Adrenal gland (tissue), 19 donors: Measurements from ENCODE around the gene KCNJ18. TPM values are rescaled to one million over a fixed set of nuclear protein-coding genes. Genes with fewer than 3 reads are reported as not detected.
"Not testable (repeated sequence)": the region's sequence is repeated elsewhere in the genome, so short reads cannot be mapped to it uniquely, and the experiment has no call there.

Experiments
- DNase-seq, 7 donors: peaks; one replicate each; pipeline ENCODE4 v3.0.0-alpha.2; 2019 to 2020
- H3K27ac ChIP-seq, 5 donors: fragments of 200-600 bp; sonication (generic) in 4 of 5; 1 replicate in 3 of 5; 2 replicates in 2 of 5; pipeline versions ENCODE4 v1.5.1 to v1.8.0; 2016 to 2020; ENCODE audit warnings: mild to moderate bottlenecking in 1 of 5
- H3K27me3 ChIP-seq: fragments of 200-600 bp; 2 replicates; pipeline ENCODE4 v1.8.0; 2021
- H3K36me3 ChIP-seq, 2 donors: fragments of 200-600 bp; replicated peaks in 1 of 2; 1 replicate in 1 of 2; 2 replicates in 1 of 2; pipeline versions ENCODE4 v1.5.1 to v1.8.0; 2018 to 2022
- H3K4me1 ChIP-seq, 2 donors: fragments of 200-600 bp; replicated peaks in 1 of 2; 1 replicate in 1 of 2; 2 replicates in 1 of 2; pipeline versions ENCODE4 v1.5.1 to v1.8.0; 2018 to 2021
- H3K4me3 ChIP-seq, 4 donors: fragments of 200-600 bp; sonication (generic) in 3 of 4; one replicate each; pipeline ENCODE4 v1.5.1; 2016 to 2018
- H3K9me3 ChIP-seq, 3 donors: fragments of 200-600 bp; sonication (generic) in 1 of 3; replicated peaks in 1 of 3; 1 replicate in 2 of 3; 2 replicates in 1 of 3; pipeline versions ENCODE4 v1.5.1 to v1.8.0; 2016 to 2021
- WGBS, 4 donors: extraction: QIAGEN DNeasy Blood & Tissue Kit in 2 of 4; methylation state at CpG; one replicate each; pipeline versions ENCODE4 v1.1.5 to v1.1.7; 2013 to 2017; 5-methylcytosine and 5-hydroxymethylcytosine counted together
- intact Hi-C, 2 donors: fragments of 100-400 bp; cut with DNase I; formaldehyde crosslinking; loops; one replicate each; pipeline versions ENCODE4 v1.14.1 to v1.15.0; 2022 to 2023
- long read RNA-seq, 10 donors: library from polyadenylated mRNA in 3 of 10; unstranded in 2 of 10; stranded (forward) in 1 of 10; transcript quantifications; one replicate each; pipeline ENCODE4 v2.0.0 and lab custom pipeline, GENCODE V29; 2021 to 2026
- polyA plus RNA-seq, 3 donors: library from polyadenylated mRNA; stranded (reverse); fragments of 200-250 nt in 2 of 3; fragments of 350-450 nt in 1 of 3; fragmentation: Illumina TruSeq in 1 of 3; extraction: RNeasy Lipid Tissue Mini Kit (QIAGEN cat#74804) in 1 of 3; gene quantifications; one replicate each; pipeline ENCODE4 v1.2.3, GENCODE V29; 2013 to 2014
- total RNA-seq, 9 donors: library from RNA; depleted of rRNA in 4 of 9; stranded (reverse); fragments of >200 nt in 4 of 9; fragments of 120-200 nt in 1 of 9; fragmentation: NEBNext Ultra II Directional in 1 of 9; extraction: Animal tissue kit (Norgen Biotek cat#: 25700) in 1 of 9; gene quantifications; one replicate each; pipeline versions ENCODE4 v1.1.0 to v1.2.4, GENCODE V29; 2013 to 2023
- donor health status: healthy with polysubstance abuse.
- donor health status: Bipolar disorder and iron deficiency.
- donor health status: DM: yes; HTN: yes; CAD: no.
- donor health status: DM: no; HTN: no; CAD: no.
- donor health status: DM: no; HTN: no; CAD: no.
- donor health status: DM: yes; HTN: yes; CAD: no.

Gene KCNJ18
- total RNA-seq (not detected), polyA plus RNA-seq (not detected)
- long read RNA-seq, donor 1: 0 reads
- long read RNA-seq, donor 2: 0 reads
- long read RNA-seq, donor 3: 0 reads
- long read RNA-seq, donor 4: 0 reads
- long read RNA-seq, donor 5: 0 reads
- long read RNA-seq, donor 6: 0 reads
- long read RNA-seq, donor 7: 0 reads
- long read RNA-seq, donor 8: 0 reads
- long read RNA-seq, donor 9: 0 reads
- long read RNA-seq, donor 10: 0 reads

GRCh38 chr17:21691883-21692703 lies at the start of gene KCNJ18:
Gene KCNJ18, plus strand, starts transcription at chr17:21692523. Its CDS starts 10,264 bp downstream, at chr17:21702787.
- not testable (repeated sequence) for H3K4me3 ChIP-seq, H3K27me3 ChIP-seq, H3K9me3 ChIP-seq, H3K36me3 ChIP-seq, H3K27ac ChIP-seq, H3K4me1 ChIP-seq
- WGBS, 4 donors: 63 to 80% (median 73%) methylated on average over 3 to 17 of the region's 18 CpGs
- DNase-seq: peak in 1 of 7 donors; percentile 5
- intact Hi-C loops: loop anchor here in 1 of 2 donors (10.0 kb wide), 1 partner anchor 287 kb away; no protein-coding TSS in a partner anchor

- H3K9me3 ChIP-seq, H3K36me3 ChIP-seq, H3K4me3 ChIP-seq, H3K27ac ChIP-seq, H3K27me3 ChIP-seq, DNase-seq, intact Hi-C loops, H3K4me1 ChIP-seq: not testable (repeated sequence)
- 67 to 77% (median 71%) methylated on average over 5 to 6 of the region's 6 CpGs for WGBS, 4 donors
These were observed 44.2 kb upstream of the KCNJ18 start for GRCh38 chr17:21648125-21648524.

GRCh38 chr17:21650043-21650442 lies 42.3 kb upstream of the KCNJ18 start:
- DNase-seq: not testable (repeated sequence)

DNA sequence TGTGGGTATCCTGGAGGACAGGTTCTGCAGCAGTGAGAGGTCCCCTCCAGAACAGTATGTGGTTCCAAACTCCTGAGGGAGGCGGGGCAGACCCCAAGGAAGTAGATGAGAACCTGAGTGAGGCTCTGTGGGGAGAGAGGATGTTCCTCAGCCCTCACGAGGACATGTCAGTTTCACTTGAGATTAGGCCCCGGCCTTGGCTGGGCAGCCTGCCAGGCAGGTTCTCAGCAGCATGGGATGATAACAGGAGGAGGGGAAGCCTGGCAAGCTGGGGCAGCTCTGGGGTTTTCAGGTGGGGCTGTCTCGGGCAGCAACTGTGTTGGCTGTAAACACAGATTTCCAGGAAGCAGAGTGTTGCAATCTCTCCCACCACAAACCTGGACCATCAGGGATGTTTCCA lies 40.3 kb upstream of the KCNJ18 start:
- intact Hi-C loops, H3K4me3 ChIP-seq, H3K9me3 ChIP-seq, H3K4me1 ChIP-seq, H3K27me3 ChIP-seq, DNase-seq, H3K36me3 ChIP-seq, H3K27ac ChIP-seq: not testable (repeated sequence)
- 0 to 12% (median 12%) methylated on average over 2 to 3 of the region's 4 CpGs; no CpG with 5 or more reads in 1 of the 4 donors for WGBS, 4 donors

More at GRCh38 chr17:21650043-21650442, 42.3 kb upstream of the KCNJ18 start:
- H3K9me3 ChIP-seq, H3K27me3 ChIP-seq, H3K4me1 ChIP-seq, H3K27ac ChIP-seq, intact Hi-C loops, H3K36me3 ChIP-seq, H3K4me3 ChIP-seq: not testable (repeated sequence)
- 65 to 85% (median 75%) methylated on average over 1 of the region's 1 CpG for WGBS, 4 donors

DNA sequence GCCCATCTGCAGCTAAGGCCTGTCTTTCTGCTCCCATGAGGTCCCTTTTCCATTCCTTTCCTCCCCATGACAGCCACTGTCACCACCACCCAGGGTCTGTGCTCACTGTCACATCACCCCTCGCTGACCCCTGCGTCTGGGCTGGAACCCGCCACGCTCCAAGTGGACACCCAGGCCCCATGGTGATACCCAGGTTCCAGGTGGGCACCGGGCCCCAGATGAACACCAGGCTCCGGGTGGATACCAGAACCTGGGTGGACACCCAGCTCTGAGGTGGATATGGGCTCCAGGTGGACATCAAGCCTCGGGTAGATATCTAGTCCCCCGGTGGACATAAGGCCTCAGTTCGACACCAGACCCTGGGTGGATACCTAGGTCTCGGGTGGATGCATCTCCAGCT lies 39.1 kb upstream of the KCNJ18 start:
- H3K4me3 ChIP-seq, H3K36me3 ChIP-seq, H3K27me3 ChIP-seq, H3K9me3 ChIP-seq, DNase-seq, H3K27ac ChIP-seq, H3K4me1 ChIP-seq, intact Hi-C loops: not testable (repeated sequence)
- WGBS, 4 donors: 85 to 94% (median 90%) methylated on average over 4 to 10 of the region's 10 CpGs

DNA sequence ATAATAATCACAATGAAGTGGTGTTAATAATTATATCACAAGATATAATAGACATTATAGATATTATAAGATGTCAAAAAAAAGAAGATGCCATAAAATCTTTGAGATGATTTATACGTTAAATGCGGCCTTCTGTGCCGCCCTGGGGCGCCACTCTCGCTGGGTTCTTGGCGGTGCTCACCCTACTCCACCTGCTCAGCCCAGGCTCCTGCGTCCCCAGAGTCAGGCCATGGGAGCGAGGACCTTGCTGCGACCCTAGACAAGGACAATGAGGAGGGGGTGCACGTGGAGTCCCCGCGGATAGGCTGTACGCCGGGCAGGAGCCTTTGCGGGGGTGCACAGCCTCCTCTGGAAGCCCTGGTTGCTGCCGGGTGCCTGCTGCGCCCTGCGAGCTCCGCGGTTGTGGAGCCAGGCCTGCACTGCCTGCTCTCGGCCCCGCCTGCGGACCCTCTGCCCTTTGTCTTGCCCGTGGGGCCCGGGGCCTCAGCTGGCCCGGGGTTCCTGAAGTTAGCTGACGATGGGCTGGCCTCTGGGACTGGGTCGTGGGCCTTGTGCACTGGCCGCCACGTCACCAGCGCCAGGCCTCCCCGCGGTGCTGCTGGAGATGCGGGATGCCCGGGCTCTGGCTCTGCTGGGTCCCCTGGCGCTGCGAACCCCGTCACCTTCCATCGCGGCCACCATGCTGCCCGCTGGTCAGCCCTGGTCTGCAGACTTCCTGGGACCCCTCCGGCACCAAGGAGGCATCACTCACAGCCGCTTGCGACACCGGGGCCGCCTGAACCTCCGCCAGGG lies 35.6 kb upstream of the KCNJ18 start:
- H3K4me3 ChIP-seq, DNase-seq, H3K27me3 ChIP-seq, H3K27ac ChIP-seq, H3K9me3 ChIP-seq, H3K4me1 ChIP-seq, intact Hi-C loops, H3K36me3 ChIP-seq: not testable (repeated sequence)
- WGBS, 4 donors: 60 to 80% (median 64%) methylated on average over 15 to 47 of the region's 47 CpGs

GRCh38 chr17:21659635-21660034 lies 32.7 kb upstream of the KCNJ18 start:
- H3K9me3 ChIP-seq, H3K27ac ChIP-seq, intact Hi-C loops, H3K27me3 ChIP-seq, H3K36me3 ChIP-seq, H3K4me1 ChIP-seq, DNase-seq, H3K4me3 ChIP-seq: not testable (repeated sequence)
- WGBS, 4 donors: 52 to 59% (median 55%) methylated on average over 6 of the region's 7 CpGs

DNA sequence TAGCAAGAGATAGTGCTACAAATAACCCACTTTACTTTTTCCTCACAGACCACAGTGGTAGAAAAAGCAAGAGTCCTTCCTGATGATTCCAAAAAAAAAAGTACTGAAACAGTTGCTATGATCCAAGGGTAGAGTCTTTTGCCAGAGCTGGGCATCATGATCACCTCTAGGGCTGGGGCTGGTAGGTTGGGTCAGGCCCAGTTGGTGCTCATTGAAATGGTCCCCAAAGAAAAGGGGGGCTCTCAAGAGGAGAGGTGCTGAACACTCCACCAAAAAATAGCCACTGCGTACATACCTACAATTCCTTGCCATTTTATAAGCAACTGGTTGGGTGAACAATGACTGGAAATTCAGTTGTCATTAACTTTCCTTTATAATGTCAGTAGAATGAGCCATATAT lies 30.9 kb upstream of the KCNJ18 start:
- H3K9me3 ChIP-seq, H3K4me1 ChIP-seq, intact Hi-C loops, H3K36me3 ChIP-seq, H3K27ac ChIP-seq, H3K27me3 ChIP-seq, H3K4me3 ChIP-seq, DNase-seq: not testable (repeated sequence)
- 44 to 94% (median 58%) methylated on average over 1 of the region's 1 CpG for WGBS, 4 donors

- H3K9me3 ChIP-seq, H3K4me3 ChIP-seq, H3K27me3 ChIP-seq, H3K27ac ChIP-seq, H3K36me3 ChIP-seq, DNase-seq, intact Hi-C loops: not testable (repeated sequence)
- peaks cover 9 to 10% of the 10 kb centered on the region in 2 donors for H3K4me1 ChIP-seq
- WGBS, 4 donors: 57 to 84% (median 71%) methylated on average over 3 of the region's 3 CpGs
These were observed 29.2 kb upstream of the KCNJ18 start for GRCh38 chr17:21663166-21663565.

- H3K27ac ChIP-seq, H3K4me3 ChIP-seq, DNase-seq, intact Hi-C loops, H3K27me3 ChIP-seq, H3K36me3 ChIP-seq, H3K9me3 ChIP-seq: not testable (repeated sequence)
- WGBS, 4 donors: 56 to 65% (median 60%) methylated on average over 7 of the region's 7 CpGs
- H3K4me1 ChIP-seq: peaks cover 9 to 10% of the 10 kb centered on the region in 2 donors
These were observed 28.5 kb upstream of the KCNJ18 start for GRCh38 chr17:21663614-21664474.
